Spleen (tissue), 11 donors: ENCODE data around the gene RBM34. TPM values are rescaled to one million over a fixed set of nuclear protein-coding genes. Genes with fewer than 3 reads are reported as not detected.
"Not testable (repeated sequence)": the region's sequence is repeated elsewhere in the genome, so short reads cannot be mapped to it uniquely, and the experiment has no call there.

ENCODE experiments used
- DNase-seq: peaks from one replicate; pipeline ENCODE4 v3.0.0-alpha.2; 2020
- H3K27ac ChIP-seq, 8 donors: fragments of 200-600 bp; sonication (generic) in 7 of 8; 1 replicate in 4 of 8; 2 replicates in 4 of 8; pipeline versions ENCODE4 v1.5.0 to v1.8.0; 2016 to 2021; ENCODE audit warnings: inconsistent platforms in 4 of 8, mild to moderate bottlenecking in 4 of 8, moderate library complexity in 1 of 8
- H3K27me3 ChIP-seq, 7 donors: fragments of 200-600 bp; sonication (generic) in 6 of 7; replicated peaks in 1 of 7; 1 replicate in 4 of 7; 2 replicates in 3 of 7; pipeline versions ENCODE4 v1.5.0 to v1.8.0; 2016 to 2021; ENCODE audit warnings: inconsistent platforms in 3 of 7, mild to moderate bottlenecking in 1 of 7
- H3K36me3 ChIP-seq, 6 donors: fragments of 200-600 bp; sonication (generic) in 5 of 6; 1 replicate in 4 of 6; 2 replicates in 2 of 6; pipeline versions ENCODE4 v1.5.0 to v1.8.0; 2016 to 2021; ENCODE audit warnings: inconsistent platforms in 2 of 6
- H3K4me1 ChIP-seq, 6 donors: fragments of 200-600 bp; sonication (generic) in 5 of 6; 1 replicate in 3 of 6; 2 replicates in 3 of 6; pipeline versions ENCODE4 v1.5.0 to v1.8.0; 2016 to 2021; ENCODE audit warnings: inconsistent platforms in 3 of 6
- H3K4me3 ChIP-seq, 8 donors: fragments of 200-600 bp; sonication (generic) in 7 of 8; 1 replicate in 4 of 8; 2 replicates in 4 of 8; pipeline versions ENCODE4 v1.5.0 to v1.8.0; 2016 to 2021; ENCODE audit warnings: inconsistent platforms in 4 of 8, mild to moderate bottlenecking in 4 of 8, moderate library complexity in 2 of 8
- H3K9me3 ChIP-seq, 8 donors: fragments of 200-600 bp; sonication (generic) in 7 of 8; 1 replicate in 4 of 8; 2 replicates in 4 of 8; pipeline versions ENCODE4 v1.5.0 to v1.8.0; 2016 to 2021; ENCODE audit warnings: inconsistent platforms in 4 of 8
- POLR2A ChIP-seq, 3 donors: fragments of 450-650 bp; IDR thresholded peaks; one replicate each; pipeline ENCODE4 v1.5.1; 2017; ENCODE audit warnings: antibody characterized with exemption in 3 of 3, mild to moderate bottlenecking in 1 of 3
- POLR2AphosphoS5 ChIP-seq, 3 donors: sonication (generic); formaldehyde crosslinking; IDR thresholded peaks; one replicate each; pipeline ENCODE4 v1.5.1; 2017; ENCODE audit warnings: antibody characterized with exemption in 3 of 3
- WGBS, 5 donors: extraction: QIAGEN DNeasy Blood & Tissue Kit in 3 of 5; methylation state at CpG; one replicate each; pipeline versions ENCODE4 v1.1.5 to v1.1.7; 2013 to 2018; 5-methylcytosine and 5-hydroxymethylcytosine counted together
- intact Hi-C: fragments of 100-400 bp; cut with DNase I; formaldehyde crosslinking; loops from one replicate; pipeline ENCODE4 v1.15.0; 2023; ENCODE audit warnings: low total_unique reads
- microRNA-seq, 3 donors: library from miRNA; unstranded; fragments of <30 nt; microRNA quantifications; one replicate each; pipeline versions ENCODE4 to v1.1.0, GENCODE V29; 2019 to 2020
- polyA plus RNA-seq, 3 donors: library from polyadenylated mRNA; stranded (reverse); fragments of 200-250 nt; gene quantifications; one replicate each; pipeline ENCODE4 v1.2.1, GENCODE V29; 2013
- small RNA-seq, 4 donors: library from RNA; depleted of rRNA; stranded (forward); fragments of <200 nt; gene quantifications; one replicate each; pipeline ENCODE3, GENCODE V24; 2016
- total RNA-seq, 7 donors: library from RNA; depleted of rRNA in 3 of 7; stranded (reverse); fragments of >200 nt in 3 of 7; fragmentation: NEBNext Ultra II Directional in 4 of 7; extraction: Animal tissue kit (Norgen Biotek cat#: 25700) in 4 of 7; gene quantifications; one replicate each; pipeline versions ENCODE4 v1.1.0 to v1.2.1, GENCODE V29; 2016 to 2021
- TF ChIP-seq, protein P1 (sequence below), 11 experiments: fragments of 200-600 bp in 7 of 11; fragments of 450-650 bp in 4 of 11; sonication (generic) in 4 of 11; IDR thresholded peaks in 8 of 11; conservative IDR thresholded peaks in 3 of 11; 1 replicate in 7 of 11; 2 replicates in 4 of 11; pipeline versions ENCODE4 v1.4.0 to v1.8.0; 2016 to 2021; ENCODE audit warnings: antibody characterized with exemption in 11 of 11, inconsistent platforms in 4 of 11, mild to moderate bottlenecking in 1 of 11
- donor health status: healthy with polysubstance abuse.
- donor health status: DM: no; HTN: no; CAD: no; lungs with moderate emphysema.
- donor health status: DM: no; HTN: no; CAD: no.
- donor health status: Bipolar disorder and iron deficiency.
- donor health status: healthy.
- donor health status: DM: no; HTN: no; CAD: no.
- donor health status: DM: yes; HTN: yes; CAD: no.

Gene RBM34
- total and polyA plus RNA-seq, 10 donors, result 24.7 to 107 (median 55.5) TPM

- 47 to 58% (median 51%) methylated on average over 20 of the region's 20 CpGs for WGBS, 5 donors
- no peaks in the 10 kb centered on the region for H3K36me3 ChIP-seq
- H3K4me1 ChIP-seq, result peaks cover 0 to 16% (median 8%) of the 10 kb centered on the region in 6 donors
- no peak overlapping the region for H3K4me3 ChIP-seq
- no peaks in the 10 kb centered on the region for H3K9me3 ChIP-seq
- H3K27me3 ChIP-seq, result no peaks in the 10 kb centered on the region
- intact Hi-C loops, result no loop called here
- DNase-seq, result no peak
- no peak for TF ChIP-seq POLR2AphosphoS5 (IDR thresholded peaks at IDR 0.05)
- TF ChIP-seq POLR2A (IDR thresholded peaks at IDR 0.05), result no peak
- TF ChIP-seq, protein P1, sequence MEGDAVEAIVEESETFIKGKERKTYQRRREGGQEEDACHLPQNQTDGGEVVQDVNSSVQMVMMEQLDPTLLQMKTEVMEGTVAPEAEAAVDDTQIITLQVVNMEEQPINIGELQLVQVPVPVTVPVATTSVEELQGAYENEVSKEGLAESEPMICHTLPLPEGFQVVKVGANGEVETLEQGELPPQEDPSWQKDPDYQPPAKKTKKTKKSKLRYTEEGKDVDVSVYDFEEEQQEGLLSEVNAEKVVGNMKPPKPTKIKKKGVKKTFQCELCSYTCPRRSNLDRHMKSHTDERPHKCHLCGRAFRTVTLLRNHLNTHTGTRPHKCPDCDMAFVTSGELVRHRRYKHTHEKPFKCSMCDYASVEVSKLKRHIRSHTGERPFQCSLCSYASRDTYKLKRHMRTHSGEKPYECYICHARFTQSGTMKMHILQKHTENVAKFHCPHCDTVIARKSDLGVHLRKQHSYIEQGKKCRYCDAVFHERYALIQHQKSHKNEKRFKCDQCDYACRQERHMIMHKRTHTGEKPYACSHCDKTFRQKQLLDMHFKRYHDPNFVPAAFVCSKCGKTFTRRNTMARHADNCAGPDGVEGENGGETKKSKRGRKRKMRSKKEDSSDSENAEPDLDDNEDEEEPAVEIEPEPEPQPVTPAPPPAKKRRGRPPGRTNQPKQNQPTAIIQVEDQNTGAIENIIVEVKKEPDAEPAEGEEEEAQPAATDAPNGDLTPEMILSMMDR (IDR thresholded peaks at IDR 0.05 in 8 of 11, conservative IDR thresholded peaks at IDR 0.05 in 3 of 11), result no peak
- H3K27ac ChIP-seq, result no peak overlapping the region
Measured at GRCh38 chr1:235090406-235091069, 70.5 kb downstream of the RBM34 start.

GRCh38 chr1:235088907-235089306 lies 72.1 kb downstream of the RBM34 start:
- H3K27me3 ChIP-seq, result no peaks in the 10 kb centered on the region
- peaks cover 3 to 17% (median 10%) of the 10 kb centered on the region in 6 donors for H3K4me1 ChIP-seq
- 94 to 97% (median 94%) methylated on average over 6 to 7 of the region's 7 CpGs for WGBS, 5 donors
- no peak overlapping the region for H3K4me3 ChIP-seq
- H3K27ac ChIP-seq, result no peak overlapping the region
- no peak for DNase-seq
- no peaks in the 10 kb centered on the region for H3K36me3 ChIP-seq
- H3K9me3 ChIP-seq, result no peaks in the 10 kb centered on the region
- no peak for TF ChIP-seq POLR2AphosphoS5 (IDR thresholded peaks at IDR 0.05)
- TF ChIP-seq, protein P1 (IDR thresholded peaks at IDR 0.05 in 8 of 11, conservative IDR thresholded peaks at IDR 0.05 in 3 of 11), result no peak
- TF ChIP-seq POLR2A (IDR thresholded peaks at IDR 0.05), result no peak
- intact Hi-C loops, result loop anchor here (10.0 kb wide), 1 partner anchor 104 kb away; no protein-coding TSS in a partner anchor

GRCh38 chr1:235088430-235088829 lies 72.6 kb downstream of the RBM34 start:
- intact Hi-C loops, result loop anchor here (10.0 kb wide), 1 partner anchor 104 kb away; no protein-coding TSS in a partner anchor
- Histone ChIP-seq H3K4me3 (no peak overlapping the region), H3K27ac (no peak overlapping the region), H3K4me1 (peaks cover 6 to 17% (median 10%) of the 10 kb centered on the region in 6 donors), H3K9me3 (no peaks in the 10 kb centered on the region), H3K36me3 (no peaks in the 10 kb centered on the region), H3K27me3 (no peaks in the 10 kb centered on the region)
- no peak for TF ChIP-seq POLR2AphosphoS5 (IDR thresholded peaks at IDR 0.05)
- TF ChIP-seq POLR2A (IDR thresholded peaks at IDR 0.05), result no peak
- 77 to 83% (median 82%) methylated on average over 6 of the region's 6 CpGs for WGBS, 5 donors
- no peak for DNase-seq

GRCh38 chr1:235087906-235088305 lies 73.1 kb downstream of the RBM34 start:
- intact Hi-C loops, result loop anchor here (10.0 kb wide), 1 partner anchor 103 kb away; no protein-coding TSS in a partner anchor
- H3K36me3 ChIP-seq, result no peaks in the 10 kb centered on the region
- WGBS, 5 donors, result 84 to 90% (median 87%) methylated on average over 6 of the region's 6 CpGs
- peaks cover 10 to 17% (median 13%) of the 10 kb centered on the region in 6 donors for H3K4me1 ChIP-seq
- DNase-seq, result no peak
- H3K27me3 ChIP-seq, result no peaks in the 10 kb centered on the region
- no peak for TF ChIP-seq POLR2A (IDR thresholded peaks at IDR 0.05)
- TF ChIP-seq POLR2AphosphoS5 (IDR thresholded peaks at IDR 0.05), result no peak
- H3K4me3 ChIP-seq, result no peak overlapping the region
- H3K9me3 ChIP-seq, result no peaks in the 10 kb centered on the region
- H3K27ac ChIP-seq, result no peak overlapping the region

DNA sequence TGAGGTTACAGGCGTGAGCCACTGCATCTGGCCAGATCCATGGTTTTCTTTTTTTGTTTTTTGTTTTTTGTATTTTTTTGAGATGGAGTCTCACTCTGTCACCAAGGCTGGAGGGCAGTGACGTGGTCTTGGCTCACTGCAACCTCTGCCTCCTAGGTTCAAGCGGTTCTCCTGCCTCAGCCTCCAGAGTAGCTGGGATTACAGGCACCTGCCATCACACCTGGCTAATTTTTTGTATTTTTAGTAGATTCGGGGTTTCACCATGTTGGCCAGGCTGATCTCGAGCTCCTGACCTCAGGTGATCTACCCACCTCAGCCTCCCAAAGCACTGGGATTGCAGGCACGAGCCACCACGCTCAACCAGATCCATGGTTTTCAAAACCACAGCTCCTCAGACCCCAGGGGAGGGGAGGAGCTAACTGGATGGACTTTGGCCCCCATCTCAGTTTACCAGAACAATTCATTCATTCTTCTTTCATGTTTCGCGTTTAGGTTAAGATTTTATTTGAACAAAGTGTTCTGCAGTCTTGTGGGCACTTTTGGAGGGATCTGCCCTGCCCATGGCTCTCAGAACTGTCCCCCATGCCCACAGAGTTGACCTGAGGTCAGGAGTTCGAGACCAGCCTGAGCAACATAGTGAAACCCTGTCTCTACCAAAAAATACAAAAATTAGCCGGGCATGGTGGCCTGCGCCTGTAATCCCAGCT lies 75.5 kb downstream of the RBM34 start:
- intact Hi-C loops, result loop anchor here (10.0 kb wide), 1 partner anchor 101 kb away; no protein-coding TSS in a partner anchor
- not testable (repeated sequence) for H3K9me3 ChIP-seq, H3K27me3 ChIP-seq, DNase-seq, H3K4me3 ChIP-seq, H3K36me3 ChIP-seq
- Histone ChIP-seq H3K27ac (peak overlapping the region in 2 of 8 donors; percentile 23 to 95), H3K4me1 (peaks cover 10 to 31% (median 17%) of the 10 kb centered on the region in 6 donors)
- WGBS, 5 donors, result 87 to 96% (median 90%) methylated on average over 12 of the region's 12 CpGs

Small RNA genes within 50 kb of the gene (microRNA-seq; reads per million reads assigned to microRNA genes)
- gene MIR4753, result 0.35 to 0.57 (median 0.36) reads per million in 3 donors

Small RNA genes within 50 kb of the gene (small RNA-seq; reads per million reads assigned to genes)
- gene AL732292.1 (0 reads per million in 4 donors), gene MIR4753 (0 to 0.06 (median 0) reads per million in 4 donors), gene SNORA14B (1.9 to 5.0 (median 2.8) reads per million in 4 donors)

Other genes starting within 250 kb of the RBM34 start
- 10 to 100 TPM; 59.6 to 79.9 (median 68.9) TPM for gene TOMM20, start 32.4 kb downstream of the RBM34 start, total RNA-seq
- gene TOMM20, start 32.4 kb downstream of the RBM34 start, polyA plus RNA-seq, result 10 to 100 TPM; 46.6 to 56.8 (median 47.6) TPM
- 10 to 100 TPM; 61.4 to 82.0 (median 67.5) TPM for gene ARID4B, start 166.9 kb upstream of the RBM34 start, total RNA-seq
- 10 to 100 TPM; 13.2 to 21.0 (median 20.5) TPM for gene ARID4B, start 166.9 kb upstream of the RBM34 start, polyA plus RNA-seq
- gene GGPS1, start 167.3 kb upstream of the RBM34 start, total RNA-seq, result 10 to 100 TPM; 23.6 to 34.9 (median 25.9) TPM
- 10 to 100 TPM; 24.6 to 27.7 (median 25.7) TPM for gene GGPS1, start 167.3 kb upstream of the RBM34 start, polyA plus RNA-seq
- 10 to 100 TPM; 14.1 to 30.0 (median 18.6) TPM for gene TBCE, start 206.2 kb upstream of the RBM34 start, total RNA-seq
- gene TBCE, start 206.2 kb upstream of the RBM34 start, polyA plus RNA-seq, result 10 to 100 TPM; 13.6 to 18.6 (median 16.6) TPM